ENCODE results near the gene TACSTD2.
"Not testable (repeated sequence)": the region's sequence is repeated elsewhere in the genome, so short reads cannot be mapped to it uniquely, and the experiment has no call there.

The TACSTD2 gene

DNA sequence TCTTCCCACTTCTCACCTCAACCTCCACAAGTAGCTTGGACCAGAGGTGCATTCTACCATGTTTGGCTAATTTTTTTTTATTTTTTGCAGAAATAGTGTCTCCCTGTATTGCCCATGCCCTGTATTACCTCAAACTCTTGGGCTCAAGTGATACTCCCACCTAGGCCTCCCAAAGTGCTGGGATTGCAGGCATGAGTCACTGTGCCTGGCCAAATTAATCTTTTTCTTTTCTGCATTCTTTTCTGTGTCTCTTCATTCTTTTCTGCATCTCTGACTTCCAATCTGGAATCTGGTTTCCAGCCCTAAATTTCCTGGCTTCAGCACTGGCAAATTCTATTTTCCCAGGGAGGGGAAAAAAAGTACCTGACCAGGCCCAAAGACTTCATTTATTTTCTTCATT lies 31.2 kb upstream of the TACSTD2 start:
- no peaks in the 10 kb centered on the region for H3K27me3 ChIP-seq (ENCODE audit: control insufficient read depth, insufficient read depth, low read length)
- H3K9ac ChIP-seq (ENCODE audit: low read length): no peak overlapping the region
- H3K36me3 ChIP-seq (ENCODE audit: control insufficient read depth, insufficient read depth, low read length): no peaks in the 10 kb centered on the region

GRCh38 chr1:58607391-58607790 lies 30.3 kb upstream of the TACSTD2 start:
- Histone ChIP-seq H3K36me3 (ENCODE audit: control insufficient read depth, insufficient read depth, low read length) (no peaks in the 10 kb centered on the region), H3K27me3 (ENCODE audit: control insufficient read depth, insufficient read depth, low read length) (no peaks in the 10 kb centered on the region), H3K4me1 (ENCODE audit: control insufficient read depth, insufficient read depth, low read length) (peaks cover 13% of the 10 kb centered on the region), H3K4me3 (ENCODE audit: low read length) (no peak overlapping the region), H3K9me3 (ENCODE audit: control insufficient read depth, low read length) (no peaks in the 10 kb centered on the region), H3K9ac (ENCODE audit: low read length) (no peak overlapping the region)

More for the DNA sequence above, 31.2 kb upstream of the TACSTD2 start:
- no peak overlapping the region for H3K4me3 ChIP-seq (ENCODE audit: low read length)
- no peaks in the 10 kb centered on the region for H3K9me3 ChIP-seq (ENCODE audit: control insufficient read depth, low read length)
- H3K4me1 ChIP-seq (ENCODE audit: control insufficient read depth, insufficient read depth, low read length): peaks cover 13% of the 10 kb centered on the region

DNA sequence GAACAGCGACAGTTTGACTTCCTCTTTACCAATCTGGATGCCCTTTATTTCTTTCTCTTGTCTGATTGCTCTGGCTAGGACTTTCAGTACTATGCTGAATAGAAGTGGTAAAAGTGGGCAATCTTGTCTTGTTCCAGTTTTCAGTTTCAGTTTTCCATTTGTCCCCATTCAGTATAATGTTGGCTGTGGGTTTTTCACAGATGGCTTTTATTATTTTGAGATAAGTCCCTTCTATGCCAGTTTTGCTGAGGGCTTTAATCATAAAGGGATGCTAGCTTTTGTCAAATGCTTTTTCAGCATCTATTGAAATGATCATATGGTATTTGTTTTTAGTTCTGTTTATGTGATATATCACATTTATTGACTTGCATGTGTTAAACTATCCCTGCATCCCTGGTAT lies 24.9 kb upstream of the TACSTD2 start:
- not testable (repeated sequence) for H3K27me3 ChIP-seq (ENCODE audit: control insufficient read depth, insufficient read depth, low read length); H3K36me3 ChIP-seq (ENCODE audit: control insufficient read depth, insufficient read depth, low read length); H3K4me3 ChIP-seq (ENCODE audit: low read length); H3K4me1 ChIP-seq (ENCODE audit: control insufficient read depth, insufficient read depth, low read length); H3K9ac ChIP-seq (ENCODE audit: low read length); H3K9me3 ChIP-seq (ENCODE audit: control insufficient read depth, low read length)

- H3K36me3 ChIP-seq (ENCODE audit: control insufficient read depth, insufficient read depth, low read length): no peaks in the 10 kb centered on the region
- no peak overlapping the region for H3K4me3 ChIP-seq (ENCODE audit: low read length)
- H3K9ac ChIP-seq (ENCODE audit: low read length): no peak overlapping the region
- H3K27me3 ChIP-seq (ENCODE audit: control insufficient read depth, insufficient read depth, low read length): no peaks in the 10 kb centered on the region
- H3K9me3 ChIP-seq (ENCODE audit: control insufficient read depth, low read length): no peaks in the 10 kb centered on the region
- no peaks in the 10 kb centered on the region for H3K4me1 ChIP-seq (ENCODE audit: control insufficient read depth, insufficient read depth, low read length)
These were observed 20.9 kb upstream of the TACSTD2 start for GRCh38 chr1:58597996-58598395.

- H3K27me3 ChIP-seq (ENCODE audit: control insufficient read depth, insufficient read depth, low read length): no peaks in the 10 kb centered on the region
- peaks cover 8% of the 10 kb centered on the region for H3K4me1 ChIP-seq (ENCODE audit: control insufficient read depth, insufficient read depth, low read length)
- H3K36me3 ChIP-seq (ENCODE audit: control insufficient read depth, insufficient read depth, low read length): no peaks in the 10 kb centered on the region
- H3K4me3 ChIP-seq (ENCODE audit: low read length): no peak overlapping the region
- no peak overlapping the region for H3K9ac ChIP-seq (ENCODE audit: low read length)
- H3K9me3 ChIP-seq (ENCODE audit: control insufficient read depth, low read length): no peaks in the 10 kb centered on the region
These were observed 20.0 kb upstream of the TACSTD2 start for GRCh38 chr1:58597076-58597475.

GRCh38 chr1:58596631-58597052 lies 19.6 kb upstream of the TACSTD2 start:
- H3K4me3 ChIP-seq (ENCODE audit: low read length): no peak overlapping the region
- no peak overlapping the region for H3K9ac ChIP-seq (ENCODE audit: low read length)
- H3K4me1 ChIP-seq (ENCODE audit: control insufficient read depth, insufficient read depth, low read length): peaks cover 8% of the 10 kb centered on the region
- H3K36me3 ChIP-seq (ENCODE audit: control insufficient read depth, insufficient read depth, low read length): no peaks in the 10 kb centered on the region
- H3K9me3 ChIP-seq (ENCODE audit: control insufficient read depth, low read length): no peaks in the 10 kb centered on the region
- H3K27me3 ChIP-seq (ENCODE audit: control insufficient read depth, insufficient read depth, low read length): no peaks in the 10 kb centered on the region

DNA sequence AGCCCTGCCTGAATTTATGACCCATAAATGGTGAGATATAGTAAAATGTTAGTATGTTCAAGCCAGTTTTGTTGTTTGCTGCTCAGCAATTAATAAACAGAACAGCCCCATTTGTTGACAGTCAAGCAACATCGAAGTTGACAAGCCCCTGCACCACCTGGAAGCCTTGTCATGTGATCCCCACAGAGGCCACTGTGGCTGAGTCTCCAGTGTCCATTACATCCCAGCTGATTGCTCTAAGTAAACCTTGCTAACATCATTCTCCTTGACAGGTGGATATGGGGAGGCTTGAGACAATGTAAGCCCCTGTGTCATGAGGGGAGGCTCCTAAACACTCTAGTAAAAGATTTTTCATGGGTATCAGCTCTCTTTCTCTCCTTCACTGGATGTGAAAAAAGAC lies 17.5 kb upstream of the TACSTD2 start:
- H3K36me3 ChIP-seq (ENCODE audit: control insufficient read depth, insufficient read depth, low read length): no peaks in the 10 kb centered on the region
- peaks cover 8% of the 10 kb centered on the region for H3K4me1 ChIP-seq (ENCODE audit: control insufficient read depth, insufficient read depth, low read length)
- no peak overlapping the region for H3K4me3 ChIP-seq (ENCODE audit: low read length)
- no peaks in the 10 kb centered on the region for H3K27me3 ChIP-seq (ENCODE audit: control insufficient read depth, insufficient read depth, low read length)
- H3K9me3 ChIP-seq (ENCODE audit: control insufficient read depth, low read length): no peaks in the 10 kb centered on the region
- H3K9ac ChIP-seq (ENCODE audit: low read length): no peak overlapping the region

- no peaks in the 10 kb centered on the region for H3K9me3 ChIP-seq (ENCODE audit: control insufficient read depth, low read length)
- no peaks in the 10 kb centered on the region for H3K27me3 ChIP-seq (ENCODE audit: control insufficient read depth, insufficient read depth, low read length)
- H3K4me3 ChIP-seq (ENCODE audit: low read length): no peak overlapping the region
- H3K4me1 ChIP-seq (ENCODE audit: control insufficient read depth, insufficient read depth, low read length): peaks cover 8% of the 10 kb centered on the region
- H3K9ac ChIP-seq (ENCODE audit: low read length): no peak overlapping the region
- no peaks in the 10 kb centered on the region for H3K36me3 ChIP-seq (ENCODE audit: control insufficient read depth, insufficient read depth, low read length)
These were observed 15.6 kb upstream of the TACSTD2 start for GRCh38 chr1:58592522-58593134.

- H3K9ac ChIP-seq (ENCODE audit: low read length): no peak overlapping the region
These were observed 14.8 kb upstream of the TACSTD2 start for GRCh38 chr1:58591806-58592205.

DNA sequence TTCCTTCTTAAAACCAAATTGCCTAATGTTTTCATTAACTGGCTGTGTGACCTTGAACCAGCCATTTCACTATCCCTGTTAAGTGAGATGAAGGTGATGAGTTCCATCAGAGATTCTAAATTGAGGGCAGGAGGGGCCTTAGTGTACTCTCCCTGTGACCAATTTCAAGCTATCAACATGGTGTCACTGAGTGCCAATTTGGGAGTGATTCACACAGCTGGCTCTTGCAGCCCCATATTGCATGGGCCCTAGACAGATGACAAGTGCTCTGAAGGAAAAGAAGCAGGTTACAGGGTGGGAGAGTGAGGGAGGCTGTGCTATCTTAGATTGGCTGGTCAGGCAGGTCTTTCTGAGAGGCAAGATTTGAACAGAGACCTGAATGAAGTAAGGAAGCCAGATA lies 13.0 kb upstream of the TACSTD2 start:
- peaks cover 12% of the 10 kb centered on the region for H3K4me1 ChIP-seq (ENCODE audit: control insufficient read depth, insufficient read depth, low read length)
- no peaks in the 10 kb centered on the region for H3K9me3 ChIP-seq (ENCODE audit: control insufficient read depth, low read length)
- no peaks in the 10 kb centered on the region for H3K27me3 ChIP-seq (ENCODE audit: control insufficient read depth, insufficient read depth, low read length)
- no peak overlapping the region for H3K4me3 ChIP-seq (ENCODE audit: low read length)
- H3K36me3 ChIP-seq (ENCODE audit: control insufficient read depth, insufficient read depth, low read length): no peaks in the 10 kb centered on the region
- no peak overlapping the region for H3K9ac ChIP-seq (ENCODE audit: low read length)

More at GRCh38 chr1:58591806-58592205, 14.8 kb upstream of the TACSTD2 start:
- Histone ChIP-seq H3K4me3 (ENCODE audit: low read length) (no peak overlapping the region), H3K27me3 (ENCODE audit: control insufficient read depth, insufficient read depth, low read length) (no peaks in the 10 kb centered on the region), H3K4me1 (ENCODE audit: control insufficient read depth, insufficient read depth, low read length) (peaks cover 8% of the 10 kb centered on the region), H3K9me3 (ENCODE audit: control insufficient read depth, low read length) (no peaks in the 10 kb centered on the region), H3K36me3 (ENCODE audit: control insufficient read depth, insufficient read depth, low read length) (no peaks in the 10 kb centered on the region)

DNA sequence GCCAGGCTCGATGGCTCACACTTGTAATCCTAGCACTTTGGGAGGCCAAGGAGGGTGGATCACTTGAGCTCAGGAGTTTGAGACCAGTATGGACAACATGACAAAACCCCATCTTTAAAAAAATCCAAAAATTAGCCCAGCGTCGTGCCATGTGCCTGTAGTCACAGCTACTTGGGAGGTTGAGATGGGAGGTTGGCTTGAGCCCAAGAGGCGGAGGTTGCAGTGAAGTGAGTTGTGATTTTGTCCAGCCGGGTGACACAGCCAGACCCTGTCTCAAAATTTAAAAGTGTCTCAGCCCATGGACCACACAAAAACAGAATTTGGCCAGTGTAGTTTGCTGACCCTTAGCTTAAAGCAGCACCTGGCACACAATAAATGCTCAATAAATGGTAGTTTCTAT lies 11.3 kb upstream of the TACSTD2 start:
- H3K4me3 ChIP-seq (ENCODE audit: low read length): no peak overlapping the region
- no peaks in the 10 kb centered on the region for H3K9me3 ChIP-seq (ENCODE audit: control insufficient read depth, low read length)
- peaks cover 22% of the 10 kb centered on the region for H3K4me1 ChIP-seq (ENCODE audit: control insufficient read depth, insufficient read depth, low read length)
- no peaks in the 10 kb centered on the region for H3K36me3 ChIP-seq (ENCODE audit: control insufficient read depth, insufficient read depth, low read length)
- no peaks in the 10 kb centered on the region for H3K27me3 ChIP-seq (ENCODE audit: control insufficient read depth, insufficient read depth, low read length)
- no peak overlapping the region for H3K9ac ChIP-seq (ENCODE audit: low read length)

DNA sequence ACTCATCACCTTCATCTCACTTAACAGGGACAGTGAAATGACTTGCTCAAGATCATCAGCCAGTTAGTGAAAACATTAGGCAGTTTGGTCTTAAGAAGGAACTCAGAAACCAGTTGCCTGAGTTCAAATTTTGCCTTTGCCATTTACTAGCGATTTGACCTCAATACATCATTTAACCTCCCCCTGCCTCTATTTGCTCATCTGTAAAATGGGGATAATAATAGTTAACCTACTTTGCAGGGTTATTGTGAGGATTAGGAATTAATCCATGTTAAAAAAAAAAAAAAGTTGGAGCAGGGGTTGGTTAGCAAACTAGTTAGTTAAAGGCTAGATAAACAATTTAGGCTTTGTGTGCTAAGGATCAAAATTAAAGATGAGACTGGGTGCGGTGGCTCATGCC lies 10.6 kb upstream of the TACSTD2 start:
- Histone ChIP-seq H3K27me3 (ENCODE audit: control insufficient read depth, insufficient read depth, low read length) (no peaks in the 10 kb centered on the region), H3K9ac (ENCODE audit: low read length) (no peak overlapping the region), H3K9me3 (ENCODE audit: control insufficient read depth, low read length) (no peaks in the 10 kb centered on the region), H3K4me1 (ENCODE audit: control insufficient read depth, insufficient read depth, low read length) (peaks cover 22% of the 10 kb centered on the region), H3K36me3 (ENCODE audit: control insufficient read depth, insufficient read depth, low read length) (no peaks in the 10 kb centered on the region), H3K4me3 (ENCODE audit: low read length) (no peak overlapping the region)

DNA sequence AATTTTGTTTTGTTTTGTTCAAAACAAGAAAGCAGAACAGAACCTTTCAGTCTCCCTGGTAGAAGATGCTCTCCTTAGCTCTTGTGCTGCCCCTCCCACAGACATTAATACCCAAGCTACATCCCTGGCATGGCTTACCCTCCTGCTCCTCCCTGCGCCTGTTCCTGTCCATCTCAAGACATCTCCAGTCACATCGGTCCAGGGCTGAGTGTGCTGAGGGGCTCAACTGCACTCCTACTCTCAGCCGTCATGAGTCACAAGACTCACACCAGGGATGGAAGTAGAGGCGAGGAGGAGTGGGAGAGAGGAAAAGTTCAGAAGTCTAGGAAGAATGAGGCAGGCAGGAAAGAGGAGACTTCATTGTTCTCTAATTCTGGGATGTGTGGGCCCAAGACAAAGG lies 9.2 kb upstream of the TACSTD2 start:
- no peaks in the 10 kb centered on the region for H3K27me3 ChIP-seq (ENCODE audit: control insufficient read depth, insufficient read depth, low read length)
- H3K4me3 ChIP-seq (ENCODE audit: low read length): no peak overlapping the region
- H3K9ac ChIP-seq (ENCODE audit: low read length): no peak overlapping the region
- peaks cover 17% of the 10 kb centered on the region for H3K4me1 ChIP-seq (ENCODE audit: control insufficient read depth, insufficient read depth, low read length)
- no peaks in the 10 kb centered on the region for H3K36me3 ChIP-seq (ENCODE audit: control insufficient read depth, insufficient read depth, low read length)
- no peaks in the 10 kb centered on the region for H3K9me3 ChIP-seq (ENCODE audit: control insufficient read depth, low read length)
